NCI-H82 (cell line): Measurements from ENCODE around the gene TXNRD1.

Experiments
- DNase-seq: peaks from one replicate; lab custom pipeline; 2025; lab: John Stamatoyannopoulos, UW

The TXNRD1 gene

DNA sequence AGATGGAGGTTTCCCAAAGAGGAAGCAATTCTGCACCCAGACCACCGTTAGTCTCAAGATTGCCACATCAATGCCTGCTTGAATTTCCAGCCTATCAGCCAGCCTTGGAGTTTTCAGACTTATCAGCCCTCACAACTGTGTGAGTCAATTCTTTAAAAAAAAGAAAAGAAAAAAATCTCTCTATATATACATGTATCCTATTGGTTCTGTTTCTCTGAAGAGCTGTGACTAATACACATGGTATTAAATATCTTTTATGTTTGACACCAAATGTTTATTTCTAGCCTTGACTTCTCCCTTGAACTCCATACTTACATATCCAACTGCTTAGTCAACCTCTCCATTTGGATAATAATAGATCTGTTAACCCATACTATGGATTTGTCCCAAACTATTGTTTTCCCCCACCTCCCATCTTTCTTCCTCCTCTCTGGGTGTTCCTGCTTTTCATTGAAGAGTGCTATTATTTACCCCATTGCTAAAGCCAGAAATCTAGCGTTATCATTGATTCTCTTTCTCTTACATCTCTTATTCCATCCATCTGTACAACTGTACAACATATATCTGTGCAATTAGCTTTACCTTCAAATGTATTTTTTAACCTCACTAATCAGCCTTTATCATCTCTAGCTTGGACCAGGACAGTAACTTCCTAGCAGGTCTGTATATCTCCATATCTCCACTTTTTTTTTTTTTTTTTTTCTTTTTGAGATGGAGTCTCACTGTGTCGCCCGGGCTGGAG is 65.3 kb downstream of the TXNRD1 start:
- no peak for DNase-seq

DNA sequence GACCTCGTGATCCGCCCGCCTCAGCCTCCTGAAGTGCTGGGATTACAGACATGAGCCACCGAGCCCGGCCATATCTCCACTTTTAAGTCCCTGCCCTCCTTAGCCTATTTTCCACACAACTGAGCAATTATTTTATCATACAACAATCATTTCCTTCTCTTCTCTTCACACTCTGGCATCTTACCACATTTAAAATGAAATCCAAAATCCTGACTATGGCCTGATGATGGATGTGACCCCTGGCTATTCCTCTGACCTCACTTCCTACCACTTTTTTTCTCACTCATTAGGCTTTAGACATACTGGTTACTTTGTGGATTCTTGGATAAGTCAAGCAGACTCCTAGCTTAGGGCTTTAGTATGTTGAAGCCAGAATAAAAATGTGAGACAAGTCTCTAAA is 66.1 kb downstream of the TXNRD1 start:
- no peak for DNase-seq

DNA sequence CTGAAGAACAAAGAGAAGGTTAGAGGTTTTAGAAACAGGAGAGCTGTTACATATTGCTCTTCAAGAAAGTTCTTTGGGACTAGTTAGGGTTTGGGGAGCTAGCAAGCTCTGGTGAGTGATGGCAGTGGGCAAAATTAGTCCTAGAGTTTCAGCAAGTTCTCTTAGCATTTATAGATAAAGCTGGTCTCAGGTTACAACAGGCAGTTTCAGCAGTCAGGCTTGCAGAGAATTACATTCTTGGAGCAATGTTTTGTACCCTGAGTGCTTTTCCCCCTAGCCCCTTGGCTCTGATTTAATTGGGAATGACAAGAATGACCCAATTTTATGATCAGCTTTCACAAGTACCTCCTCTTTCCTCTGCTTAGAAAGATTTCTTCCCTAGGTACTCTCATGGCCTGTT is 66.5 kb downstream of the TXNRD1 start:
- DNase-seq = no peak

DNA sequence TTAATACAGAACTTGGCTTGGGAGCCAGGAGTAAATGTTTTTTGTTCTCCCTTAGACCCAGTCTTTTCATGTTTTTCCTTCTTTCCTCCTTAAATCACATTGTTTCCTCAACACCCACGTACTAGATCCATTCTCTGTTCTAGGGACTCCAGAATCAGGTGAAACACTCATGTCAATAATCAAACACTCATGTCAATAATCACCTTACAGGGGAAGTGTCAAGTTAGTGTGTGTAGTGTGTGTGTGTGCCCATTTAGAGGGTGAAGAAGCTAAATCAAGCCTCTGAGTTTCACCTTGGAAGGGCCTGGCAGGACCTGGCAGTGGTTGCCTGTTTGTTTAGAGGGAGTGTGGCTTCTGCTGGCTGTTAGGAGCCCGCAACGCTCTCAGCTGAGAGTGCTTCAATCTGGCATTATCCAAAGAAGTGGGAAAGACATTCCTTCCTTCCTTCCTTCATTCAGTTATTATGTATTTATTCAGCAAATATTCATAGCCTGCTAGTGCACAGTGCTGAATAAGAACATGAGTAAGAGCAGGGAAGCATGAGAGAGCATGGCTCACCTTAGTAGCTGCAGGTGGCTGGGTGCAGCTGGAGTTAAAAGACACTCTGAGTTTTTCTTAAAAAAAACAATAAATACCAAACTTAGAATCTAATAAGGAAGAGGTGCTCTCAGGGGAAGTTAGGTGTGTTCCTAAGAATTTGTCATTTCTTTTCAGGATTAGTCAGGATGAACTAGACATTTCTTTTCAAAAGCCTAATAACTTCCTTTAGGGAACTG is 70.3 kb downstream of the TXNRD1 start:
- DNase-seq = no peak

DNA sequence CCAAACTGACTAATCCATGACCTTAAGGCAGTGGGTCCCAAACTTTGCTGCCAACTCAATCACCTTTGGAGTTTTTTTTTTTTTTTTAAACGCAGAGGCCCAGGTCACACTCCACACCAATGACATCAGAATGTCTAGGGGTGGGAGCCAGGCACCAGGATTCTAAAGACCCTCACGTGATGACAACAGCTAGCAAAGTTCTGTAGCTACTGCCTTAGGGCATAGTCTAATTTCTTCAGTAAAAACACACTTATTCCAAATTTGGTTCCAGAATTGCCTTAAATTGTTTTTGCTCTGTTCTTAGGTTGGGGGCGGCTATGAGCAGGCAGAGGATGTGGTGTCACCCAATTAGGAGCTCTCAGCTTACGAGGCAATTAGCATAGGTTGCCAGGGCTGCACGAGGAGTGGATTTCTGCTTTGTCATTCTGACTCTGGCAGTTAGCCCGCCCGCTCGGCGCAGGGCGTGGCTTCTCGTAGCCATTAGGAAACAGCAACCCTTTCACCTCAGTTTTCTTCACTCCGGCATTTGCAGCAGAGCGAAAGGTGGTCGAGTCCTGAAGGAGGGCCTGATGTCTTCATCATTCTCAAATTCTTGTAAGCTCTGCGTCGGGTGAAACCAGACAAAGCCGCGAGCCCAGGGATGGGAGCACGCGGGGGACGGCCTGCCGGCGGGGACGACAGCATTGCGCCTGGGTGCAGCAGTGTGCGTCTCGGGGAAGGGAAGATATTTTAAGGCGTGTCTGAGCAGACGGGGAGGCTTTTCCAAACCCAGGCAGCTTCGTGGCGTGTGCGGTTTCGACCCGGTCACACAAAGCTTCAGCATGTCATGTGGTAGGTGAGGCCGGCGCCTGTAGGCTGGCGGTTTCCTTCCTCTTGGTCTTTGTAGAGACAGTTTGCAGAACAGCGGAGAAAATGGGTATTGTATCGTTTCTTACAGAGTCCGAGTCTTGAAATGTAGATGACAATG is 71.2 kb downstream of the TXNRD1 start:
- DNase-seq = peak; percentile 99

DNA sequence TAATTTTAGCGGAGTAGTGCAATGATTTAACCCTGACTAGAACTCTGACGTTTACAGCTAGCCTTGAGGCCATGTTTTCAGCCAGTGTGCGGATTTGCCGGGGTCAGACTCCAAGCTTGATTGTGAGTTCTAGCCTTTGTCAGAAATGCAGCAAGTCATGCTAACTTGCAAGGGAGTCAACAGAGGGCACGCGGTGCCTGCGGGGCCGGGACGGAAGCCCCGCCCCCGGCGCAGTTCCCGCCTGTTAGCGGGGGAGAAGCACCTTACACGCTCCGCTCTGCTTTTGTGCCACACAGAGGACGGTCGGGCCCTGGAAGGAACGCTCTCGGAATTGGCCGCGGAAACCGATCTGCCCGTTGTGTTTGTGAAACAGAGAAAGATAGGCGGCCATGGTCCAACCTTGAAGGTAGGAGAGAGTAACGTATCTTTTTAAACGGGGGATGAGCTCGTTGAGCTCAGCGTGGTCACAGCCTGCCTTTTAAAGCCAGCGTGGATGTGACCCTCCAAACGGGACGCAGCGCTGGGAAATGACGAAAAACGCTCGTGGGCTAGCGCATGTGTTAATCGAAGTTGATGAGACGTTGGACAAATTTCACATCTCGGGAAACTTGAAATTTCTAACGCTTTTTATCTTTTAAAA is 73.2 kb downstream of the TXNRD1 start:
- DNase-seq = peak; percentile 94

DNA sequence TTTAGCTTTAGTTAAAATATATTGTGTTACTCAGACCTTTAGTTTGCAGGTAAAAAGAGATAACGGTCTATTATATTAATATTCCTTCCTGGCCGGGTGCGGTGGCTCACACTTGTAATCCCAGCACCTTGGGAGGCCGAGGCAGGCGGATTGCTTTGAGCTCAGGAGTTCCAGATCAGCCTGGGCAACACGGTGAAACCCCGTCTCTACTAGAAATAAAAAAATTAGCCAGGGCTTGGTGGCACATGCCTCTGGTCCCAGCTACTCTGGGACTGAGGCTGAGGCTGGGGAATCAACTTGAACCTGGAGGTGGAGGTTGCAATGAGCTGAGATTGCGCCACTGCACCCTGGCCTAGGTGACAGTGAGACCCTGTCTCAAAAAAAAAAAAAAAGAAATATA is 74.7 kb downstream of the TXNRD1 start:
- no peak for DNase-seq

DNA sequence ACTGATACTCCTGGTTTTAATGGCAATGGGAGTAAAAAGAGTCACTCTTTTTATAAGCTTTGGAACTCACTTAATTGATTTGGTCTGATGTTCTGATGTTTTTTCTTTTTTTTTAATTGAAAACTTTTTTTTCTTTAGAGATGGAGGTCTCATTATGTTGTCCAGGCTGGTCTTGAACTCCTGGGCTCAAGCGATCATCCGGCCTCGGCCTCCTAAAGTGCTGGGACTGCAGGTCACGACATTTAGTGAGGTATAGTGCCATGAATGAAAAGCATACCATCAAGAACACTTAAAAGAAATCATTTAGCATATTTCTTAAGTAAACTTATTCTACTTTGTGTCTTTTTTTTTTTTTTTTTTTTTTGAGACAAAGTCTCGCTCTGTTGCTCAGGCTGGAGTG is 75.3 kb downstream of the TXNRD1 start:
- DNase-seq = no peak

DNA sequence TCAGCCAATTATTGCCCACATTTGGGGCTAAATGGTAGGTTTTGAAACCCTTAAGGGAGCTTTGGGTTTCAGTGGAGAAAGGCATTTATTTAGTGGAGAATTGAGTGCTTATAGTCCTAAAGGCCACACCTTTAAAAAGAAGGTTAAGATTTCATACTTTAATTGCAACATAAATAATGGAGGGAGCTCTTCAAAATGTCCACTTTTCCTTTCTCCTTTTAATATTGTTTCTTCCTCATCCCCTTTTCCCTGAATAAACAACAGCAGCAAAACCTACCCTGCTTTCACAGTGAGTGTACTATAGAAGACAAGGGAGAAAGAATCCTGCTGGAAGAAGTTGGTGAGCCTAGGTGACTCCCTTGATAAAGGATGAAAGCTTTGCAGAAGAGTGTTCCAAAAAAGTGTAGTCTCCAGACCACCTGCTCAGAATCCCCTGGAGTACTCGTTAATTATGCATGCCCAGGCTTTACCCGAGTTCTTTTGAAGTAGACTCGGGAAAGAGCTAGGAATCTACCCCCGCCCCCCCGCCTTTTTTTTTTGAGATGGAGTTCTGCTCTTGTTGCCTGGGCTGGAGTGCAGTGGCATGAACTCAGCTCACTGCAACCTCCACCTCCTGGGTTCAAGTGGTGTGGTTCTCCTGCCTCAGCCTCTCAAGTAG is 76.4 kb downstream of the TXNRD1 start:
- no peak for DNase-seq

DNA sequence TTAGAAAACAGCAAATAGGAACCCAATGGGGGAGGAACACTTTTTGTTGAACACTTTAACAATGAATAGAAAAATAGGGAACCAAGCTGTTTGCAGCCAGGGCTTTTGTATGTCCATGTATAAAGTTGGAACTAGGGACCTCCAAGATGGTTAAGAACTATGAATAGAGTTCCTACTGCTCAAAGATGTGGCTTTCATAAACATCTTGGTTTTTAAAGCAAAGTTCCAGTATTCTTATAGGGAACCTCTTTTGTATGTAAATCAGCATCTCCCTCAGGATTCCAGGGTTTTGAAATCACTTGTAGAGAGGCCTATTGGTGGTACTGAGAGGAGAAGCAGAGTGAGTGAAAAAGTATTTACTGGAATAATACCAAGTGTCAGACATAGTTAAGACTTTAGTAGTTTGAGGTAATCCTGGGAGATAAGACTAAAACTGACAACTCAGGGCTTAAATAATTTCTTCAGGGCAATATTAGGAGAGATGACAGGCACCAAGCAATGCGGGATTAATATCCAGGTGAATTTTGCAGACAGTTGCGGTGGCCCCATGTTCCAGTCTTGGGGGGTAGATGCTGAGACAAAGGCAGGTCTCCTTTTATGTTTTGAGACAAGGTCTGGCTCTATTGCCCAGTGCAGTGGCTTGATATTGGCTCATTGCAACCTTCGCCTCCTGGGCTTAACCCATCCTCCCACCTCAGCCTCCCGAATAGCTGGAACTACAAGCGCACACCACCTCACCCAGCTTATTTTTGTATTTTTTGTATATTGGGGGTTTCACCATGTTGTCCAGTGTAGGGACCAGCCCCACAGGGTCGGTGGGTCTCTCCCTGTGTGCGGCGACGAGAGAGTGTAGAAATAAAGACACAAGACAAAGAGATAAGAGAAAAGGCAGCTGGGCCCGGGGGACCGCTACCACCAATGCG is 77.6 kb downstream of the TXNRD1 start:
- no peak for DNase-seq

DNA sequence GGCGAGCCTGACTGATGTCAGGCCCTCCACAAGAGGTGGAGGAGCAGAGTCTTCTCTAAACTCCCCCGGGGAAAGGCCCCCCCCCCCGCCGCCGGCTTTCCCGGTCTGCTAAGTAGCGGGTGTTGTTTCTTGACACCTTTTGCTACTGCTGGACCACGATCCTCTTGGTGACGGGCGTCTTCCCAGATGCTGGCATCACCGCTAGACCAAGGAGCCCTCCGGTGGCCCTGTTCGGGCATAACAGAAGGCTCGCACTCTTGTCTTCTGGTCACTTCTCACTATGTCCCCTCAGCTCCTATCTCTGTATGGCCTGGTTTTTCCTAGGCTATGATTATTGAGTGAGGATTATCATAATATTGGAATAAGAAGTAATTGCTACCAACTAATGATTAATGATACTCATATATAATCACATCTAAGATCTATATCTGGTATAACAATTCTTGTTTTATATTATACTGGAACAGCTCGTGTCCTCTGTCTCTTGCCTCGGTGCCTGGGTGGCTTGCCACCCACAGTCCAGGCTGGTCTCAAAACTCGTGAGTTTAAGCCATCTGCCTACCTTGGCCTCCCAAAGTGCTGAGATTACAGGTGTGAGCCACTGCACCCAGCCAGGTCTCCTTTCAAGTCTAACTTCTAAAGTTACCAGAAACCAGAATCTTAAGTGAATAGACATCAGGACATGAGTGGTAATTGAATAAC is 78.7 kb downstream of the TXNRD1 start:
- DNase-seq = peak; percentile 68

DNA sequence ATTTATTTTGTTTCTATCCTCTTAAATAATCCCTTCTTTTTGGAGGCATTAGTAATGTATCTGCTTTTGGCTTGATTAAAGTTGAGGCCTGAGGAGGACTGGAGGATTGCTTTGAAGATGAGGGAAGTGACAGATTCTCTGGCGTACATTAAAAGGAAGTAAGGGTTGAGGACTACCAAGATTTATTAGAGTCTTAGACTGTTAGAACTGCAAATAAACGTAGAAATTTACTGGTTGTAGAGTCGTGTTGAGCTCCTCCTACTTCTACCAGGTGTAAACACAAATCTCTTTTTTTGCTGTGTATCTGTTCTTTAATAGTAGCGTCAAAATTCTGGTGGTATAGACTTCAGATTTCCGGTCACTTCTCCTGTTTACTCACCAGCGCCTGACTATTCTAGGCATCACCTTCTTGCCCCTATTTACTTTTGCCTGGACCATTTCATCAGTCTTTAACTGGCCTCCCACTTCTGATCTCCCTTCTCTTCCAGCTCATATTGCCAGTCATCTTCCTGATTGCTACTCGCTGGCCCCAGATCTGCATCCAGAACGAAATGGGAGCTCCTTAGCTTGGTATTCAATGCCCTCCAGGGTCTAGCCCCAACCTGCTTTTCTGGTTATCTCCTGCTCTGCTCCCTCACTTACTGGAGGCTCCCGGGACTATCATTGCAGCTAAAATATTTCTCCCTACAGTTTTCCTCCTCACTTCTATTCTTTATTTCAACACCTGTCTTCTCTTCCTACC is 79.5 kb downstream of the TXNRD1 start:
- DNase-seq = no peak

DNA sequence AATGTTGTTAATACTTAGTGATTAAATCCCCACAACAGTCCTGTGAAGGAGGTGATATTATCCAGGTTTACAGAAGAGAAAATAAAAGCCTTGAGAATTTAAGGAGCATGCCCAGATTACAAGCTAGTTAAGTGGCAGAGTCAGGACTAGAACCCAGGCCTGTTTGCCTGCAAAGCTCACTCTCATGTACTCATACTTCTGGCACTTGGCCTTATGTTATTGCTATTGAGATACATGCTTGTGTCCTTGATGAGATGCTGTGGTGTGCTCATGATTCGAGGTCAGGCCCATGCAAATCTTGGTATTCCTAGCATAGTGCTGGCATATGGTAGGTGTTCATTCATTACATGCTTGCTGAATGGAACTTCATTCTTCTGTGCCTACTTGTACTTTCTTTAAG is 80.4 kb downstream of the TXNRD1 start:
- DNase-seq = no peak

DNA sequence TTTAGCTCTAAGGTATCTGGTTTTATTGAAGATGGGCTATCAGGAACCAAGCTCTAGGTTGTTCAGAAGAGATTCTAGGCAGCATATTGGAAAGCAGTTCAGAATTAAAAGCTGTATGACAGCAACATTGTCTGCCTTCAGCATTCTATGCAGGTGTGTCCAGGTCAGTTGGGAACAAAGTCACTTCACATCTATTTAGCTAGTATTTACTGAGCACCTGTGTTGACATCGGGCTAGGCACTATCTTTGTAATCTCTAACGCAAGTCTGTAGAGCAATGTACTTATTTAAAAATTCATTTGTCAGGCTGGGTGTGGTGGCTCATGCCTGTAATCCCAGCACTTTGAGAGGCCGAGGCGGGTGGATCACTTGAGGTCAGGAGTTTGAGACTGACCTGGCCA is 81.1 kb downstream of the TXNRD1 start:
- DNase-seq = no peak

DNA sequence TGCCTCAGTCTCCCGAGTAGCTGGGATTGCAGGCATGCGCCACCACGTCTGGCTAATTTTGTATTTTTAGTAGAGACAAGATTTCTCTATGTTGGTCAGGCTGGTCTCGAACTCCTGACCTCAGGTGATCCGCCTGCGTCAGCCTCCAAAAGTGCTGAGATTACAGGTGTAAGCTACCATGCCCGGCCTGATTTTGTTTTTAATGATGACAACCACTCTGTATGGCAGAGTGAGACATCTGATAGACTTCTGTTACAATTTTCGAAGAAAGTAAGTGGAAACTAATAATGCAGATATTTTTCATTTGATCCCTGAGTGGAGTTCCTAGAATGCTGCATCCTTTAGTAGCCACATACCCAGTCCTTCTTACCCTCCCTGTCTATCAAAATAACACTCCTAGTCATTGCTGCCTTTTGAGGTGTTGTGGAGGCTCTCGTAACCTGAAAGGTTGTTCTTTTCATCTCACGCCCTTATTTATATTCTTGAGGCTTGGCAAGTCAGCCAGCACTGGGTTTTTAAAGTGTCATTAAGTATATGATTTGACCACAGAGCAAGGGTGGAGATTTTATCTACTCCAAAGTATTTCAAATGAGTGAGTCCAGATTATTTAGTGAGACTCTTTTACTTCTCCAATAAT is 82.0 kb downstream of the TXNRD1 start:
- no peak for DNase-seq

DNA sequence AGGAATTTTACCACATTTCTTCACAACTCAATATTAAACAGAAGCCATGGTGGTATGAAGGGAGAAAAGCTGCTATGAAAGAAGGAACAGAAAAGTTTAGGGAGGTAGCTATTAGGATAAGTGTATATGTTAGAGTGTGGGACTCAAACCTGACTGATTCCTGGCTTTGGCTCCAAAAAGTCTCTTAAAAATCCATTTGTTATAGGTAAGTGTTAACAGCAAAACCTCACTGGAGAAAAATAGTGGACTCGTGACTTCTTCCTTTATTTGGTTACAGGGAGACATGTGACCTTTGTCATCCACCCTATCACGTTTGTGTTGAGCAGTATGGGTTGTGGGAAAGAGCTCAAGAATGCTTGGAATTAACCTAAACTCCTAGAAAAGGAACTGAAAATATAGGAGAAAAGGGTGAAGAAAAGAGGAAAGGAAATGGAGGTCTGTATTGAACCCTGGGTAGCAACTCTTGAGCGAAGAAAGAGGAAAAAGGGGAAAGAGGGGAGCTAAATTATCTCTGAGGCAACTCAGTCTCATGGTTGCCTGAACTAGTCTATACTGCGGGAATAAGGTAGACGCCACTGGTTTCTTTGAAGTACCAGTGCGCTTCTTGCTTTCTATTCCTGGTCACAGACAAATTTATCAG is 84.4 kb downstream of the TXNRD1 start:
- no peak for DNase-seq

DNA sequence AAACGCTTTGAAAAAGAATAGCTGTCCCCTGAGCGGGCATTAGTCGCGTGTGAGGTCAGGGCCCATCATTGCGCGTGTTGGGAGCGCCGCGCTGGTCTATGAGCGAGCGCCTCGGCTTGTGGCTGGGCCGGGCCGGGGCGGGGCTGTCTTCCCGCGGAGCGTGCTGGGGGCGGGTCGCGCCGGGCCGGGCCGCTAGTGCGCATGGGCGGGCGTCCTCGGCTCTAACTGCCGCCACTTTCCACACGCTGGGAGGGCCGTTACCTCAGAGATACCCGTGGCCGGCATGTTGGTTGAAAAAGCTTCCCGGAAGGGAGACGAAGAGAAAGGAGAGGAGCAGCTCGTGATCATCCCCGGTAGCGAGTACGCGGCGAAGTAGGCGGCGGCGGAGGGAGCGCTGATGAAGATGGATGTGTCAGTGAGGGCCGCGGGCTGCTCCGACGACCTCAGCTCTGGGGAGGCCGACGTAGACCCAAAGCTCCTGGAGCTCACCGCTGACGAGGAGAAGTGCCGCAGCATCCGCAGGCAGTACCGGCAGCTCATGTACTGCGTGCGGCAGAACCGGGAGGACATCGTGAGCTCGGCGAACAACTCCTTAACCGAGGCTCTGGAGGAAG is 88.1 kb downstream of the TXNRD1 start, which contains the start of gene EID3:
TSS of gene EID3 (plus strand) at position 202 of the 614 bp plus-strand sequence. CDS start at position 398, 196 bp downstream.
- DNase-seq = no peak
